Neural cell (in vitro differentiated cells): ENCODE data around the gene OTUD3. TPM values are rescaled to one million over a fixed set of nuclear protein-coding genes. Genes with fewer than 3 reads are reported as not detected.
A peak's percentile ranks its signal among the peaks of the same experiment; 100 is the strongest.

ENCODE experiments used
- H2AFZ ChIP-seq: fragments of 200-600, 300-800 bp; sonication (generic), shearing (Covaris generic); 2 replicates; pipeline ENCODE4 v1.6.0; 2014; ENCODE audit warnings: low read depth, mild to moderate bottlenecking, antibody characterized with exemption, low read length, moderate library complexity
- H3F3A ChIP-seq: fragments of 200-600 bp; shearing (Covaris generic); 2 replicates; pipeline ENCODE4 v1.6.1; 2016; ENCODE audit warnings: mild to moderate bottlenecking, moderate library complexity, mixed read lengths, antibody characterized with exemption, low read length; ENCODE audit not compliant: insufficient read depth, poor library complexity, severe bottlenecking
- H3K27ac ChIP-seq: fragments of 200-600, 300-800 bp; sonication (generic), shearing (Covaris generic); 2 replicates; pipeline ENCODE4 v1.5.1; 2014; ENCODE audit warnings: mild to moderate bottlenecking, low read length, moderate library complexity
- H3K27me3 ChIP-seq: fragments of 300-800, 200-600 bp; sonication (generic), shearing (Covaris generic); 2 replicates; pipeline ENCODE4 v1.6.0; 2014; ENCODE audit warnings: mild to moderate bottlenecking, low read depth, low read length, moderate library complexity; ENCODE audit not compliant: insufficient read depth
- H3K36me3 ChIP-seq: fragments of 300-800, 200-600 bp; sonication (generic), shearing (Covaris generic); 2 replicates; pipeline ENCODE4 v1.5.1; 2014; ENCODE audit warnings: mild to moderate bottlenecking, antibody characterized with exemption, low read length, moderate library complexity; ENCODE audit not compliant: insufficient read depth
- H3K4me2 ChIP-seq: fragments of 300-800, 200-600 bp; sonication (generic), shearing (Covaris generic); 2 replicates; pipeline ENCODE4 v1.6.0; 2014; ENCODE audit warnings: mild to moderate bottlenecking, low read length
- H3K4me3 ChIP-seq: fragments of 300-800, 200-600 bp; sonication (generic), shearing (Covaris generic); 2 replicates; pipeline ENCODE4 v1.5.1; 2014; ENCODE audit warnings: mild to moderate bottlenecking, low read length, moderate library complexity
- H3K79me2 ChIP-seq: fragments of 200-600 bp; shearing (Covaris generic); replicated peaks from 2 replicates; pipeline ENCODE4 v1.6.0; 2014; ENCODE audit warnings: mild to moderate bottlenecking, low read length, moderate library complexity; ENCODE audit not compliant: insufficient read depth
- H3K9ac ChIP-seq: fragments of 300-800, 200-600 bp; sonication (generic), shearing (Covaris generic); 2 replicates; pipeline ENCODE4 v1.6.1; 2016; ENCODE audit warnings: mild to moderate bottlenecking, low read length, mixed read lengths
- H3K9me2 ChIP-seq: fragments of 200-600 bp; shearing (Covaris generic); 2 replicates; pipeline ENCODE4 v1.6.1; 2016; ENCODE audit warnings: mild to moderate bottlenecking, low read length, mixed read lengths; ENCODE audit not compliant: insufficient read depth
- H3K9me3 ChIP-seq: fragments of 200-600, 300-800 bp; sonication (generic), shearing (Covaris generic); 2 replicates; pipeline ENCODE4 v1.6.1; 2016; ENCODE audit warnings: mild to moderate bottlenecking, mixed run types, low read length, moderate library complexity, mixed read lengths
- H4K20me1 ChIP-seq: fragments of 200-600 bp; shearing (Covaris generic); 2 replicates; pipeline ENCODE4 v1.6.1; 2016; ENCODE audit warnings: mild to moderate bottlenecking, mixed run types; ENCODE audit not compliant: insufficient read depth
- CTCF ChIP-seq: fragments of 450-650 bp; IDR thresholded peaks from 2 replicates; pipeline ENCODE4 v1.5.1; 2014; ENCODE audit warnings: antibody characterized with exemption, mild to moderate bottlenecking, moderate library complexity; ENCODE audit not compliant: poor library complexity, severe bottlenecking
- EP300 ChIP-seq: fragments of 450-650 bp; conservative IDR thresholded peaks from 2 replicates; pipeline ENCODE4 v1.6.1; 2014; ENCODE audit warnings: antibody characterized with exemption, mild to moderate bottlenecking, moderate library complexity; ENCODE audit not compliant: poor library complexity, severe bottlenecking
- EZH2 ChIP-seq: fragments of 200-600, 300-800 bp; shearing (Covaris generic), sonication (generic); IDR thresholded peaks from 2 replicates; pipeline ENCODE4 v1.6.1; 2014; ENCODE audit warnings: antibody characterized with exemption, low read length, borderline replicate concordance, mild to moderate bottlenecking; ENCODE audit not compliant: insufficient read depth, poor library complexity, severe bottlenecking
- MXI1 ChIP-seq: fragments of 450-650 bp; conservative IDR thresholded peaks from 2 replicates; pipeline ENCODE4 v1.6.1; 2014; ENCODE audit warnings: antibody characterized with exemption, mild to moderate bottlenecking; ENCODE audit not compliant: poor library complexity, severe bottlenecking
- POLR2AphosphoS5 ChIP-seq: IDR thresholded peaks from 2 replicates; pipeline ENCODE4 v1.6.1; 2012
- RAD21 ChIP-seq: fragments of 450-650 bp; conservative IDR thresholded peaks from 2 replicates; pipeline ENCODE4 v1.6.1; 2014; ENCODE audit warnings: antibody characterized with exemption, mild to moderate bottlenecking, moderate library complexity
- REST ChIP-seq: IDR thresholded peaks from 2 replicates; pipeline ENCODE4 v1.6.1; 2012; ENCODE audit warnings: borderline replicate concordance
- SMC3 ChIP-seq: fragments of 450-650 bp; conservative IDR thresholded peaks from 2 replicates; pipeline ENCODE4 v1.6.1; 2014; ENCODE audit warnings: antibody characterized with exemption, mild to moderate bottlenecking, moderate library complexity; ENCODE audit not compliant: poor library complexity
- TAF1 ChIP-seq: IDR thresholded peaks from 2 replicates; pipeline ENCODE4 v1.6.1; 2012; ENCODE audit warnings: low read depth
- polyA plus RNA-seq: library from polyadenylated mRNA; depleted of rRNA; stranded (reverse); fragments of >200 nt; gene quantifications from 2 replicates; pipeline ENCODE4 v1.2.3, GENCODE V29; 2014

Gene OTUD3
- polyA plus RNA-seq, 1 donor from 2014 or later, result 24.0 TPM

- Histone ChIP-seq H2AFZ (no peak overlapping the region), H3K27ac (no peak overlapping the region), H3F3A (no peaks in the 10 kb centered on the region), H3K9ac (no peak overlapping the region), H3K4me3 (no peak overlapping the region), H3K9me3 (no peaks in the 10 kb centered on the region), H4K20me1 (no peaks in the 10 kb centered on the region), H3K4me2 (no peak overlapping the region), H3K36me3 (no peaks in the 10 kb centered on the region), H3K79me2 (no peaks in the 10 kb centered on the region), H3K27me3 (no peaks in the 10 kb centered on the region), H3K9me2 (no peaks in the 10 kb centered on the region)
- no peak for TF ChIP-seq SMC3
- no peak for TF ChIP-seq RAD21
- no peak for TF ChIP-seq TAF1
- no peak for TF ChIP-seq CTCF
- no peak for TF ChIP-seq REST
- no peak for TF ChIP-seq MXI1
- no peak for TF ChIP-seq POLR2AphosphoS5
- TF ChIP-seq EP300, result no peak
- no peak for TF ChIP-seq EZH2
Observed at GRCh38 chr1:19938472-19938871, 56.3 kb downstream of the OTUD3 start.

GRCh38 chr1:19940486-19941205, 58.5 kb downstream of the OTUD3 start:
- Histone ChIP-seq H3K27ac (peak overlapping the region; percentile 94), H3K4me3 (peak overlapping the region; percentile 44), H3K36me3 (no peaks in the 10 kb centered on the region), H2AFZ (peak overlapping the region; percentile 17), H3K9me3 (no peaks in the 10 kb centered on the region), H3K27me3 (no peaks in the 10 kb centered on the region), H3K4me2 (peak overlapping the region; percentile 39), H3K9ac (peak overlapping the region; percentile 56), H3K79me2 (no peaks in the 10 kb centered on the region), H4K20me1 (no peaks in the 10 kb centered on the region), H3F3A (no peaks in the 10 kb centered on the region), H3K9me2 (no peaks in the 10 kb centered on the region)
- no peak for TF ChIP-seq CTCF
- TF ChIP-seq EZH2, result no peak
- TF ChIP-seq REST, result peak; percentile 7
- TF ChIP-seq EP300, result peak; percentile 50
- no peak for TF ChIP-seq TAF1
- no peak for TF ChIP-seq MXI1
- peak; percentile 49 for TF ChIP-seq POLR2AphosphoS5
